Lower lobe of right lung (tissue), 2 donors: ENCODE results near the gene SPATA19. TPM values are rescaled to one million over a fixed set of nuclear protein-coding genes. Genes with fewer than 3 reads are reported as not detected.

Source experiments
- ATAC-seq, 2 donors: fragments of 200-7000 bp; cut with Tn5 transposase; one replicate each; pipeline ENCODE4 v1.9.1; 2020 to 2022; ENCODE audit warnings: mild to moderate bottlenecking in 2 of 2, moderate library complexity in 2 of 2
- DNase-seq: peaks from one replicate; pipeline ENCODE4 v3.0.0-alpha.2; 2020
- H3K27ac ChIP-seq: fragments of 200-600 bp; one replicate; pipeline ENCODE4 v1.8.0; 2022
- H3K27me3 ChIP-seq: fragments of 200-600 bp; one replicate; pipeline ENCODE4 v1.8.0; 2022; ENCODE audit warnings: low read depth
- H3K36me3 ChIP-seq: fragments of 200-600 bp; one replicate; pipeline ENCODE4 v1.8.0; 2022; ENCODE audit warnings: mild to moderate bottlenecking
- H3K4me1 ChIP-seq: fragments of 200-600 bp; one replicate; pipeline ENCODE4 v1.8.0; 2022
- H3K4me3 ChIP-seq: fragments of 200-600 bp; one replicate; pipeline ENCODE4 v1.8.0; 2022; ENCODE audit warnings: mild to moderate bottlenecking
- H3K9me3 ChIP-seq: fragments of 200-600 bp; one replicate; pipeline ENCODE4 v1.8.0; 2022
- CTCF ChIP-seq: fragments of 200-600 bp; IDR thresholded peaks from one replicate; pipeline ENCODE4 v1.8.0; 2022; ENCODE audit warnings: antibody characterized with exemption, mild to moderate bottlenecking
- intact Hi-C: fragments of 100-400 bp; cut with DNase I; formaldehyde crosslinking; loops from one replicate; pipeline ENCODE4 v1.11.0; 2022
- total RNA-seq: library from RNA; stranded (reverse); fragmentation: NEBNext Ultra II Directional; extraction: Animal tissue kit (Norgen Biotek cat#: 25700); gene quantifications from one replicate; pipeline ENCODE4 v1.2.1, GENCODE V29; 2021
- donor health status: DM: no; HTN: yes; CAD: no; lungs with severe emphysema.

The SPATA19 gene
- total RNA-seq, 1 donor from 2014 or later: not detected

- H3K27me3 ChIP-seq: peaks cover 16% of the 10 kb centered on the region
- ATAC-seq: peak; percentile 13 to 43
- no peaks in the 10 kb centered on the region for H3K36me3 ChIP-seq
- no peak overlapping the region for H3K27ac ChIP-seq
- no peaks in the 10 kb centered on the region for H3K4me1 ChIP-seq
- TF ChIP-seq CTCF: no peak
- no peak overlapping the region for H3K4me3 ChIP-seq
- no peak for DNase-seq
- intact Hi-C loops: no loop called here
- no peaks in the 10 kb centered on the region for H3K9me3 ChIP-seq
Observed at GRCh38 chr11:133809569-133810491, 35.5 kb downstream of the SPATA19 start.

GRCh38 chr11:133808393-133809140 is 36.7 kb downstream of the SPATA19 start:
- no peak for TF ChIP-seq CTCF
- H3K4me1 ChIP-seq: no peaks in the 10 kb centered on the region
- no peak overlapping the region for H3K27ac ChIP-seq
- H3K27me3 ChIP-seq: peaks cover 12% of the 10 kb centered on the region
- no peaks in the 10 kb centered on the region for H3K36me3 ChIP-seq
- intact Hi-C loops: no loop called here
- DNase-seq: no peak
- H3K4me3 ChIP-seq: no peak overlapping the region
- H3K9me3 ChIP-seq: no peaks in the 10 kb centered on the region
- peak in 1 of 2 donors; percentile 68 for ATAC-seq

- no peak overlapping the region for H3K27ac ChIP-seq
- H3K36me3 ChIP-seq: no peaks in the 10 kb centered on the region
- no peaks in the 10 kb centered on the region for H3K4me1 ChIP-seq
- intact Hi-C loops: no loop called here
- peaks cover 1% of the 10 kb centered on the region for H3K27me3 ChIP-seq
- no peaks in the 10 kb centered on the region for H3K9me3 ChIP-seq
- DNase-seq (no peak), ATAC-seq (no peak)
- H3K4me3 ChIP-seq: no peak overlapping the region
- no peak for TF ChIP-seq CTCF
Observed at GRCh38 chr11:133803026-133803425, 42.3 kb downstream of the SPATA19 start.

GRCh38 chr11:133801356-133801755 is 44.0 kb downstream of the SPATA19 start:
- Histone ChIP-seq H3K9me3 (no peaks in the 10 kb centered on the region), H3K27me3 (no peaks in the 10 kb centered on the region), H3K4me1 (no peaks in the 10 kb centered on the region), H3K36me3 (no peaks in the 10 kb centered on the region), H3K27ac (no peak overlapping the region), H3K4me3 (no peak overlapping the region)
- DNase-seq (no peak), ATAC-seq (no peak)
- intact Hi-C loops: no loop called here
- no peak for TF ChIP-seq CTCF

- H3K4me3 ChIP-seq: no peak overlapping the region
- H3K4me1 ChIP-seq: no peaks in the 10 kb centered on the region
- TF ChIP-seq CTCF: no peak
- H3K36me3 ChIP-seq: no peaks in the 10 kb centered on the region
- no peak for ATAC-seq
- intact Hi-C loops: no loop called here
- no peaks in the 10 kb centered on the region for H3K9me3 ChIP-seq
- H3K27me3 ChIP-seq: no peaks in the 10 kb centered on the region
- no peak overlapping the region for H3K27ac ChIP-seq
- DNase-seq: no peak
Observed at GRCh38 chr11:133800666-133801065, 44.6 kb downstream of the SPATA19 start.
